K562 (cell line): Measurements from ENCODE around the gene ATXN1. TPM values are rescaled to one million over a fixed set of nuclear protein-coding genes. Genes with fewer than 3 reads are reported as not detected.
A peak's percentile ranks its signal among the peaks of the same experiment; 100 is the strongest.

Experiments
- AFF1 ChIP-seq, 2 experiments: fragments of 450-650 bp; IDR thresholded peaks; 2 replicates each; pipeline ENCODE4 v1.6.1; 2018; ENCODE audit warnings: mild to moderate bottlenecking in 2 of 2, low read depth in 1 of 2; ENCODE audit not compliant: partially characterized antibody in 2 of 2
- ASH1L ChIP-seq: fragments of 450-650 bp; IDR thresholded peaks from 2 replicates; pipeline ENCODE4 v1.6.1; 2018; ENCODE audit warnings: borderline replicate concordance, mild to moderate bottlenecking, low read depth; ENCODE audit not compliant: partially characterized antibody
- CBFA2T3 ChIP-seq: fragments of 450-650 bp; IDR thresholded peaks from 2 replicates; pipeline ENCODE4 v1.6.1; 2017
- E2F1 ChIP-seq: sonication (generic); formaldehyde crosslinking; IDR thresholded peaks from 2 replicates; pipeline ENCODE4 v1.8.1; 2023; ENCODE audit warnings: mild to moderate bottlenecking, missing genetic modification reagents, moderate library complexity
- HSF4 ChIP-seq: fragments of 250-450 bp; sonication (Bioruptor Pico); IDR thresholded peaks from 2 replicates; pipeline ENCODE4 v2.1.2; 2022; ENCODE audit warnings: mild to moderate bottlenecking, moderate library complexity, borderline replicate concordance
- MLX ChIP-seq, 2 experiments: fragments of 450-650 bp in 1 of 2; sonication (generic) in 1 of 2; formaldehyde crosslinking; conservative IDR thresholded peaks; 2 replicates each; pipeline versions ENCODE4 v1.4.0 to v1.8.1; 2020 to 2022; ENCODE audit warnings: mild to moderate bottlenecking in 1 of 2, missing genetic modification reagents in 1 of 2
- NCOA6 ChIP-seq: fragments of 450-650 bp; IDR thresholded peaks from 2 replicates; pipeline ENCODE4 v1.6.1; 2017; ENCODE audit warnings: mild to moderate bottlenecking
- PCBP1 ChIP-seq: fragments of 200-400 bp; formaldehyde crosslinking; IDR thresholded peaks from 2 replicates; pipeline ENCODE4 v1.6.1; 2018; ENCODE audit warnings: mild to moderate bottlenecking, low read depth, low read length; ENCODE audit not compliant: poor library complexity, severe bottlenecking
- TBL1XR1 ChIP-seq, 2 experiments: IDR thresholded peaks; 2 replicates each; pipeline ENCODE4 v1.6.1; 2012; ENCODE audit warnings: improper control_type of control experiment in 2 of 2, low read length in 2 of 2, mild to moderate bottlenecking in 1 of 2
- TRIM28 ChIP-seq: fragments of 450-650 bp; IDR thresholded peaks from 2 replicates; pipeline ENCODE4 v1.6.1; 2017
- ZBTB34 ChIP-seq: fragments of 250-450 bp; sonication (Bioruptor Pico); IDR thresholded peaks from 2 replicates; pipeline ENCODE4 v1.8.0; 2021; ENCODE audit warnings: mild to moderate bottlenecking, moderate library complexity
- ZBTB43 ChIP-seq: sonication (generic); formaldehyde crosslinking; IDR thresholded peaks from 2 replicates; pipeline ENCODE4 v1.8.0; 2023; ENCODE audit warnings: mild to moderate bottlenecking, missing genetic modification reagents
- ZNF274 ChIP-seq: IDR thresholded peaks from 2 replicates; pipeline ENCODE4 v1.6.1; 2011; ENCODE audit warnings: low read depth, mild to moderate bottlenecking, low read length, moderate library complexity, borderline replicate concordance
- ZNF398 ChIP-seq: fragments of 250-450 bp; sonication (Bioruptor Pico); IDR thresholded peaks from 2 replicates; pipeline ENCODE4 v1.8.0; 2021; ENCODE audit warnings: moderate library complexity, mild to moderate bottlenecking, inconsistent platforms
- polyA plus RNA-seq, 8 experiments: library from polyadenylated mRNA; depleted of rRNA in 4 of 8; stranded (reverse) in 5 of 8; unstranded in 3 of 8; fragments of >200 nt; fragmentation: Nextera tagmentation in 2 of 8; fragmentation: Illumina TruSeq in 1 of 8; extraction: Ambion mirVana in 2 of 8; extraction: Trizol in 1 of 8; gene quantifications; 2 replicates each; pipeline versions ENCODE4 v1.2.1 to v1.2.3, GENCODE V29; 2011 to 2014; ENCODE audit warnings: inconsistent platforms in 1 of 8, missing spikeins in 1 of 8
- total RNA-seq, 7 experiments: library from RNA; depleted of rRNA in 6 of 7; stranded (reverse); fragments of >200 nt in 6 of 7; fragmentation: Illumina TruSeq in 2 of 7; extraction: Trizol in 2 of 7; gene quantifications; 2 replicates each; pipeline versions ENCODE4 v1.2.1 to v1.2.3, GENCODE V29; 2011 to 2021; ENCODE audit warnings: low replicate concordance in 1 of 7

The ATXN1 gene
- total and polyA plus RNA-seq, 9 of the 15 experiments (the other 6 are each of a cell fraction or from before 2014, with no cell fraction given) = under 0.01 to 1.2 (median 0.58) TPM

GRCh38 chr6:16760516-16761470, at the start of gene ATXN1 (continued):
- TF ChIP-seq AFF1 (IDR thresholded peaks at IDR 0.05; ENCODE audit: low read depth in 1 of 2, partially characterized antibody in 2 of 2) (peak in 1 of 2 experiments; percentile 29), ZBTB43 (CRISPR knock-in tag) (no peak), HSF4 (CRISPR knock-in tag) (no peak), ZBTB34 (no peak), PCBP1 (no peak), E2F1 (no peak), NCOA6 (no peak), ZNF398 (CRISPR knock-in tag) (no peak), CBFA2T3 (no peak), MLX (CRISPR knock-in tag; conservative IDR thresholded peaks at IDR 0.05) (no peak), ASH1L (no peak), TRIM28 (no peak), TBL1XR1 (IDR thresholded peaks at IDR 0.05; ENCODE audit: low read length in 2 of 2) (no peak), ZNF274 (no peak)
